HG03520 (cell line): ENCODE data around the gene STX18.
"Not testable (repeated sequence)": the region's sequence is repeated elsewhere in the genome, so short reads cannot be mapped to it uniquely, and the experiment has no call there.

Source experiments
- ATAC-seq: cut with Tn5 transposase; IDR thresholded peaks from one replicate; pipeline ENCODE4 v1.9.1; 2021; ENCODE audit warnings: mild to moderate bottlenecking, moderate library complexity; ENCODE audit not compliant: unreplicated experiment

Gene STX18

DNA sequence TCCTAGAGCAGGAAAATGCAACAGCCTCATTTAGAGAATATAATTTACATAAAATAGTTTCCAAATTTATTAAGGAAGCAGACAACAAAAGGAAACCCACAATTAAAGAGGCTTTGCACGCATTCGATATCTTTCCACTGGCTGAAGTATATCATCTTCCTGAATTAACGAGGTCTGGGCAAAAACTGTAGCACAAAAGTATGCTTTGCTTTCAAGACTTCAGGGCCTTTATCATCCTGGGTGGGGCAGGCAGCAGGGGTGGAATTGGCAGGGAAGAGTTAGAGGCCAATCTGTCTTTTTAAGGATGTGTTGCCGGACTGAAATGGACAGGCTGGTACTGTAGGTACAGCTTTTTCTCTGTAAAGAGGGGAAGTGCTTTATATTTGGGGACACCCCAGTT is 17.0 kb upstream of the STX18 start:
- no peak for ATAC-seq

DNA sequence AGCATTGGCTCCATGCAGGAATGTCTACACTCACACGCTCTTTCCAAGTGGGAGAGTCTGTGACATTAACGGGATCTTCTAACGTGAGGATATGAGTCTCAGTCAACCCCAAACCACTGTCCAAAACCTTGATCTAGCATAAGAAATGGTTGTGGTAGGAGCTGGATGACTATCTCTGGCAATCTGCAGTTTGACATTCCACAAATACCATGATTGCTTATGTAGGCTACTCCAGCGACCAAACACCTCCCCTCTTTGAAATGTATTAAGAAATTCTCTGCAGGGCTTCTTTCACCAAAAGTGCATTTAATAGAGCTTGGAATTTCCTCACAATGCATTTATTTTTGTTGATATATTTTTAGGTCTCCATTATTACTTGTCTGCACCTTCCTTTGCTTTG is 14.1 kb upstream of the STX18 start:
- ATAC-seq, result no peak

GRCh38 chr4:4554234-4554633 is 12.4 kb upstream of the STX18 start:
- ATAC-seq, result no peak

DNA sequence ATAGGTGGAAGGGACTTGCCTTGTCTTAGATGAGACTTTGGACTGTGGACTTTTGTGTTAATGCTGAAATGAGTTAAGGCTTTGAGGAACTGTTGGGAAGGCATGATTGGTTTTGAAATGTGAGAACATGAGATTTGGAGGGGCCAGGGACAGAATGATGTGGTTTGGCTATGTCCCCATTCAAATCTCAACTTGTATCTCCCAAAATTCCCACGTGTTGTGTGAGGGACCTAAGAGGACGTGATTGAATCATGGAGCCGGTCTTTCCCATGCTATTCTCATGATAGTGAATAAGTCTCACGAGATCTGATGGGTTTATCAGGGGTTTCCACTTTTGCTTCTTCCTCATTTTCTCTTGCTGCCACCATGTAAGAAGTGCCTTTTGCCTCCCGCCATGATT is 10.2 kb upstream of the STX18 start:
- not testable (repeated sequence) for ATAC-seq

DNA sequence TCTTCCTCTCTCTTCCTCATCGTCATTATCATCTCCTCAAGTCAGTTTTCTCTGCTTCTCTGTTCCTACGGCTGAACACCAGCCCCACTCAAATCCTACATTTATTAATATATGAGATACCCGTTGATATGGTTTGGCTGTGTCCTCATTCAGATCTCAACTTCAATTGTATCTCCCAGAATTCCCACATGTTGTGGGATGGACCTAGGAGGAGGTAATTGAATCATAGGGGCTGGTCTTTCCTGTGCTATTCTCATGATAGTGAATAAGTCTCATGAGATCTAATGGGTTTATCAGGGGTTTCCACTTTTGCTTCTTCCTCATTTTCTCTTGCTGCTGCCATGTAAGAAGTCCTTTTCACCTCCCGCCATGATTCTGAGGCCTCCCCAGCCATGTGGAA is 8.3 kb upstream of the STX18 start:
- ATAC-seq, result not testable (repeated sequence)

GRCh38 chr4:4549534-4549933 is 7.7 kb upstream of the STX18 start:
- ATAC-seq, result no peak

DNA sequence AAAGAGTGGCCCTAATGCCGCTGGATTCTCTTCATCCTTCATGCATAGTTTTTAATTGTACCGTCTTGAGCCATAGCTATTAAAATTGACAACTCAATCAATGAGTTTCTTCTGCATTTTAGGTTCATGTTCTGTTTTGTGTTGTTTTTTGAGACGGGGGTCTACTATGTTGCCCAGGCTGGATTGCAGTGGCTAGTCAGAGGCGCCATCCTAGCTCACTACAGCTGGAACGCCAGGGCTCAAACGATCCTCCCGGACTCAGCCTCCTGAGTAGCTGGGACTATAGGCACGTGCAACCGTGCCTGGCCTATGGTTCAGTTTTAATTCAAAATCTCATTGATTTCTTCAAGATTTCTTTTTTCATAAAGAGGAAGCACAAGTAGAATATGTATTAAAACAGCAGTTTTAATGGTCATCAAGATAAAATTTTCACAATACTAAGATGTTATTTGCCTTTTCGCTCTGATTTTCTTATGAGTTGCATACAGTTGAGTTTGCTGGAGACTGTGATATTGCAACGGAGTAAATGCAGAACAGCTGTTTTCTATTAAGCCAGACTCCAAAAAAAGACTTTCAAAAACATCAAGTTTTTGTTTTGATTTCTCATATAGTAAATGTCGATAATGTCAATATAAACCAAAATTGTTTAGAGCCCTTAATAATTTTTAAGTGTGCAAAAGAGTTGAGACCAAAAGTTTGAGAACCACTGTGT is 1.1 kb upstream of the STX18 start:
- no peak for ATAC-seq

GRCh38 chr4:4541040-4541631 is 712 bp downstream of the STX18 start:
- ATAC-seq, result peak; percentile 44

DNA sequence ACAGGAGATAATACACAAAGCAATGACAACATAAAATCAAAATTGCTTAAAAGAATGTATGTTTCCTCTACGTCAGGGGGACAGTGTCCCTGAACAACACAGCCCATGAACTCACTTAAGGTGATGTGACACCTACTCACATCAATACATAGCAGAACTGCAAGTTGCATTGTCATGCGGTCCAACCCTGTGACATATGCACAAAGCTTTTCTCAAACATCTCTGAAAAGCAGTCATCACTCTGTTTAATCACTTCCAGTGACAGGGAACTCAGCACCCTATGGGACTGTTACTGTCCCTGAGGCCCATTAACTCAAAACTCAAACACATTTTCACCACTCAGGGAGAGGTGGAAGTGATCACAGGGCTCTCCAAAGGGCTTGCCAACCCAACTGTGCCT is 2.4 kb downstream of the STX18 start:
- ATAC-seq, result no peak

DNA sequence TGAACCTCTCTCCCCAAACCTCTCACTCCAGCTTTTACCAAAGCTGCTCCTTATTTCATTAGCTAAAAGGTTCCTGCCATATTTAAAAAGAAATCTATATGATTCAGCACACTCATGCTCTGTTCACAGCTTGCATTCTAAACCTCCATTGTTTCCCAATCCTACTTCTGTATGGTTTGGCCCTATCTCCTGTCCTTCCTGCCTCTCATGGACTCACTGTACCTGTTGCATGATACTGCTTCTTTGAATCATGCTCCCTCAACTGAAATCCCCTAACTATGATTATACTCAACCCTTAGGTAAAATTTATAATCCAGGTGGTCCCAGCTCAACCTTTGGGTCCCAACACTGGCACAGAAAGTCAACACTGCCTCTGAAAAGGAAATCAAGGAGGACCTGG is 6.3 kb downstream of the STX18 start:
- no peak for ATAC-seq

DNA sequence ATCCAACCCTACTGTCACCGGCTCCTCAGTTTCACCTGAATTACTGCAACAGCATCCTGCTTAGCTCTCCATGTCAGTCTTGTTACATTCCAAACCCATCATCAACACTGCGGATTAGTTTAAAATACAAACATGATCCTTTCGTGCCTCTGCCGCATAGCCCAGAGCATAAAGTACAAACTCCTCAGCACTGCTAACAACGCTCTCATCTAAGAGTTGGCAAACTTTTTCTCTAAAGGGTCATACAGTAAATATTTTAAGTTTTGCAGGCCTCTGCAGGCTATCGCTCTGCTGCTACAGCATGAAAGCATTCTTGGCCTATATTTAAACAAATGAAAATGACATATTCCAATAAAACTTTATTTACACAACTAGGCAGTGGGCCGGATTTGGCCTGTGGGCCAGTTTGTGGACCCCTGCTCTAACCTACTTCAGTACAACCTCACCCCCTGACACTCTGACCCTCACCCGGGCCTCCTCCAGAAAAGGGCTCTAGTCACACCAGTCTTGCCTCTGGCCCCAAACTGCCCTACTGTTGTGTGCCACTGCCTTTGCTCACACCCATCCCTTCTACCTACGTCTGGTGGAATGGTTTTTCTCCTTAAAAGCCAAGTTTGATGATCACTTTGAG is 7.2 kb downstream of the STX18 start:
- no peak for ATAC-seq

DNA sequence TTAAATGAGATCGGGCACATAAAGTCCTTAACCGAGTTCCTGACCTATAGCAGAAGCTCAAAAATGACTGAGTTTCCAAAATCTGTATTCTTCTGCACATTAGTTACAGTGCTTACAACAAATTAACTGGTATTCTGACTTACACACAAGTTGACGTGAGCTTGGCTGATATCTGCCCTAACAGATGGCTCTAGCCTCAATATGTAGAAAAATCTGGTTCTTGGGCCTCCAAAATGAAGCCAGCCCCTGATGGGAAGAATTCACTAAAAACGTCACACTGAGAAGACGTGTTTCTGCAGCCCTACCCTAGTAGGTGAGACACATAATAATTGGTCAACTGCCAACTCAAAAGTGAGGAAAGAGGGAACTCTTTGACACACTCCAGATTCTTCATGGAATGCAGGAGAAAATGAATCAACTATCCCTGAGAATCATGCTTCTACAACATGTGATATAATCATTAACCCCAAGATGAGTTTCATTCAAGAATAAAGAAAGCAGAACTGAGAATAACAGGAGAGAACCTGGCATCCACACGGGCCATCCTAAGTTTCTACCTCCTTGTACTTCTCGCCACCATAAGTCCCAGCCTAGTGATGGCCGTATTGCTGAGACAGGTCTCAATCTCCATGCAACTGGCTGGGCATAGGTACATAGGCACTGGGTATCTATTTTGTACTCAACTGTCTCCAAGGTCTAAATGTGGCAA is 8.2 kb downstream of the STX18 start:
- no peak for ATAC-seq

GRCh38 chr4:4532371-4533154 is 9.3 kb downstream of the STX18 start:
- ATAC-seq, result no peak

GRCh38 chr4:4529392-4529791 is 12.5 kb downstream of the STX18 start:
- ATAC-seq, result no peak

DNA sequence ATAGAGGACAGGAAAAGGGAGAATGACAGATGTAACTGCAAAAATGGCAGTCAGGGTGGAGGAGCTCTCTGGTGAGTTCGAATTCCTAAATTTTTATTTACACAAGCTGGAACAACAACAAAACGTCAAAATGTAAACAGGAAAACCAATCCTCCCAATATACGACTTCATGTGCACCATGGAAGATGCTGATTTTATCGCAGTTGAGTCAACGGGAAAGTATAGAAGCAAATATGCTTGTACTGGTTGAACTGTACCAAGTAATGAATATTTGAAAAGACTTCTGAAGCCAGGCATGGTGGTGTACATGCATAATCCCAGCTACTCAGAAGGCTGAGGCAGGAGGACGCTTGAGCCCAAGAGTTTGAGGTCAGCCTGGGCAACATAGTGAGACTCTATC is 15.4 kb downstream of the STX18 start:
- no peak for ATAC-seq

- peak; percentile 99 for ATAC-seq
These were observed 17.5 kb downstream of the STX18 start for GRCh38 chr4:4524364-4524763.

DNA sequence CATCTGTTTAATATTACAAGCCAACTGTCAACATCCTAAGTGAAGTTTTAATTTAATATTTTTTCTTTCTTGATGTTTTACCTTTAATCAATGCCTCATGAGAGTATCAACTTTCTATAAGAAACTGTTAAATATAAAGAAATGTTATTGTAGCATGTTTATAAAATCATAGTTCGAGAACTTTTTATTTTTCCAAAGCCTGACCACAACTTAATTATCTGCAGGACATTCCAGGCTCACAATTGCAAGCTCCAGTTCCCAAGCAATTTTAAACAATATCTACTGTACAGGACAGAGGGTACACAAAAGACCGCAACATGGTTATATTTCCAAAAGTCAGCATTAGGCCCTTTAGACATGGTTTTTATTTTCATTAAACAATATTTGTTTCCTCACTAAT is 20.1 kb downstream of the STX18 start:
- no peak for ATAC-seq

GRCh38 chr4:4521136-4521535 is 20.7 kb downstream of the STX18 start:
- ATAC-seq, result no peak

- no peak for ATAC-seq
These were observed 22.5 kb downstream of the STX18 start for GRCh38 chr4:4519297-4519894.

DNA sequence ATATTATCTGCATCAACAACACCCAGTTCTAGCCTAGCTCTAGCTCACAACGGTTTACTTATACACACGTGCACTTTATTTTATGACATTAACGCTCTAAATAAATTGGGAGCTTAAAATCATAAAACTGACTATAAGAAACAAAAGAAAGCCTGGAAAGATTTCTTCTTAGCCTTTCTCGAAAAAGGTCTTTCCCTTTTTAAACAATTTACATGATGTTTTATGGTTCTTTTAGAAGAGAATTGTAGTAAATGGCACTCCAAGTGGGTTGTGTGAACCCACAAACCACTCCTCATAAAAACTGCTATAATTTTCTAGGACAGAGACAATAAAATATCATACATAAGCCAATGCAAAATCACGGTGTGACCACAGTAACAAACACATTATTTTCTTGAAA is 23.1 kb downstream of the STX18 start:
- no peak for ATAC-seq

- ATAC-seq, result no peak
These were observed 27.1 kb downstream of the STX18 start for GRCh38 chr4:4514786-4515185.
